ENCODE data around the gene TRRAP. TPM values are rescaled to one million over a fixed set of nuclear protein-coding genes. Genes with fewer than 3 reads are reported as not detected.
A peak's percentile ranks its signal among the peaks of the same experiment; 100 is the strongest.
"Not testable (repeated sequence)": the region's sequence is repeated elsewhere in the genome, so short reads cannot be mapped to it uniquely, and the experiment has no call there.

Gene TRRAP
- polyA plus RNA-seq, 12 donors: 19.6 to 31.2 (median 22.1) TPM; not detected in 1

GRCh38 chr7:99028261-99028973, 150.1 kb downstream of the TRRAP start:
- no peak for DNase-seq

- DNase-seq: no peak
Measured at GRCh38 chr7:99029466-99030435, 151.4 kb downstream of the TRRAP start.

- DNase-seq: no peak
Measured at GRCh38 chr7:99030457-99030856, 152.1 kb downstream of the TRRAP start.

- DNase-seq: no peak
Measured at GRCh38 chr7:99030951-99031350, 152.6 kb downstream of the TRRAP start.

- DNase-seq: no peak
Measured at GRCh38 chr7:99031496-99031895, 153.2 kb downstream of the TRRAP start.

- DNase-seq: no peak
Measured at GRCh38 chr7:99032928-99033327, 154.6 kb downstream of the TRRAP start.

GRCh38 chr7:99033765-99034164, 155.4 kb downstream of the TRRAP start:
- no peak for DNase-seq

GRCh38 chr7:99034932-99035722, 156.8 kb downstream of the TRRAP start:
- no peak for DNase-seq

- DNase-seq: no peak
Measured at GRCh38 chr7:99035723-99036545, 157.6 kb downstream of the TRRAP start.

- no peak for DNase-seq
Measured at GRCh38 chr7:99036546-99037111, 158.3 kb downstream of the TRRAP start.

- DNase-seq: no peak
Measured at GRCh38 chr7:99037327-99037940, 159.1 kb downstream of the TRRAP start.

- no peak for DNase-seq
Measured at GRCh38 chr7:99038086-99038855, 159.9 kb downstream of the TRRAP start.

- no peak for DNase-seq
Measured at GRCh38 chr7:99039384-99039891, 161.1 kb downstream of the TRRAP start.

GRCh38 chr7:99040104-99040958, 162.0 kb downstream of the TRRAP start:
- peak; percentile 87 for DNase-seq

GRCh38 chr7:99041526-99041925, 163.2 kb downstream of the TRRAP start:
- no peak for DNase-seq

- DNase-seq: no peak
Measured at GRCh38 chr7:99042957-99043356, 164.6 kb downstream of the TRRAP start.

GRCh38 chr7:99044858-99045257, 166.5 kb downstream of the TRRAP start:
- not testable (repeated sequence) for DNase-seq

- DNase-seq: not testable (repeated sequence)
Measured at GRCh38 chr7:99046262-99046661, 167.9 kb downstream of the TRRAP start.

Measured in muscle of arm (tissue), 12 donors.